HUES48 (cell line): Measurements from ENCODE around the gene NOC2L.
"Not testable (repeated sequence)": the region's sequence is repeated elsewhere in the genome, so short reads cannot be mapped to it uniquely, and the experiment has no call there.

ENCODE experiments used
- H3K27ac ChIP-seq: one replicate; pipeline ENCODE4 v1.7.0; 2013; ENCODE audit warnings: low read depth, low read length, inconsistent platforms
- H3K27me3 ChIP-seq: 2 replicates; pipeline ENCODE4 v1.6.1; 2013; ENCODE audit warnings: mild to moderate bottlenecking, low read length; ENCODE audit not compliant: control insufficient read depth, insufficient read depth
- H3K36me3 ChIP-seq: 2 replicates; pipeline ENCODE4 v1.6.1; 2013; ENCODE audit warnings: low read length; ENCODE audit not compliant: control insufficient read depth, insufficient read depth
- H3K4me1 ChIP-seq: 2 replicates; pipeline ENCODE4 v1.6.1; 2013; ENCODE audit warnings: mild to moderate bottlenecking, low read length; ENCODE audit not compliant: control insufficient read depth, insufficient read depth
- H3K4me3 ChIP-seq: 2 replicates; pipeline ENCODE4 v1.5.1; 2013; ENCODE audit warnings: mild to moderate bottlenecking, low read depth, low read length
- H3K9ac ChIP-seq: 2 replicates; pipeline ENCODE4 v1.6.1; 2013; ENCODE audit warnings: mild to moderate bottlenecking, low read depth, low read length, moderate library complexity
- H3K9me3 ChIP-seq: 2 replicates; pipeline ENCODE4 v1.6.1; 2013; ENCODE audit warnings: low read length; ENCODE audit not compliant: control insufficient read depth, insufficient read depth

NOC2L gene

GRCh38 chr1:980137-980571 is 21.1 kb upstream of the NOC2L start:
- no peaks in the 10 kb centered on the region for H3K36me3 ChIP-seq
- H3K4me1 ChIP-seq, result no peaks in the 10 kb centered on the region
- H3K27me3 ChIP-seq, result peaks cover 45% of the 10 kb centered on the region
- H3K9me3 ChIP-seq, result no peaks in the 10 kb centered on the region
- H3K4me3 ChIP-seq, result no peak overlapping the region
- H3K9ac ChIP-seq, result no peak overlapping the region
- H3K27ac ChIP-seq, result no peak overlapping the region

- Histone ChIP-seq H3K27me3 (peaks cover 42% of the 10 kb centered on the region), H3K9me3 (no peaks in the 10 kb centered on the region), H3K27ac (no peak overlapping the region), H3K9ac (no peak overlapping the region), H3K4me3 (no peak overlapping the region), H3K36me3 (no peaks in the 10 kb centered on the region), H3K4me1 (no peaks in the 10 kb centered on the region)
Measured at GRCh38 chr1:979744-980072, 20.7 kb upstream of the NOC2L start.

DNA sequence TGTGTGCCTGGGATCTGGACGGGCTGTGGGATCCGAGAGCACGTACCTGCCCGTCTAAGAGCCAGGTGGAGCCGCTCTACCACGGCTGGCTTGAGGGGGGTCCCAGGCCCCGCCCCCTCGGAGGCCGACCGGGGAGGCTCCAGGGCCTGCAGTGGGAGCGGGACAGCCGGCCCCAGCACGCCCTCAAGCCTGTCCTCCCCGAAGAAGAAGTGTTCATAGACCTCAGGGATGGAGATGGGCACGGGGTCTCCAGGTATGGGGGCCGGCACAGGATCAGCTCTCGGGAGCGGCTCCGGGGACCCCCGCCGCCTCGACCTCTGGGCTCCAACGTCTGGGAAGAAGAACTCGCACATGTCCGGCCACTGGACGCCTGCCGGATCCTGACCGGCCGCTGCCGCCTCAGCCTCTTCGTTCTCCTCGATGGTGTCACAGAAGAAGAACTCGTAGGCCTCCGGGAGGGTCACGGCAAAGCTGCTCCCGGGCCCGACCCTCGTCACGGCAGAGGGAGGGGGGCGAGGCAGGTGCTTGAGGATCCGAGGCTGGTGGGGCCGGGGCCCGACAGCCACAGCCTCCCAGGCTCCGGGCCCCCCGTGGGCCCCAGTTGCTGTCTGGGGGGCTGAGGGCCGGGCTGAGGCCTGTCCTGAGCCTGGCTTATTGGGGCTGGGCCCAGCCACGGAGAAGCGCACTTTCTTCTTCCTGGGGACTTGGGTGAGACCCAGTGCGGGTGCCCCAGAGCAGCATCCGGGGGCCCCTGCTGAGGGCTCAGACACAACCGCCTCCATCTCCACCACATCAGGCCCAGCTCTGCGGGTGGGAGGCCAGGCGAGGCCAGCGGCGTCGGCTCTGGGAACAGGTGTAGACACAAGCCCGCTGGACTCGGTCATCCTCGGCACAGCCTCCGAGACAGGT is 20.0 kb upstream of the NOC2L start:
- Histone ChIP-seq H3K4me3 (no peak overlapping the region), H3K27ac (no peak overlapping the region), H3K36me3 (no peaks in the 10 kb centered on the region), H3K27me3 (peaks cover 39% of the 10 kb centered on the region), H3K4me1 (no peaks in the 10 kb centered on the region), H3K9ac (no peak overlapping the region), H3K9me3 (no peaks in the 10 kb centered on the region)

DNA sequence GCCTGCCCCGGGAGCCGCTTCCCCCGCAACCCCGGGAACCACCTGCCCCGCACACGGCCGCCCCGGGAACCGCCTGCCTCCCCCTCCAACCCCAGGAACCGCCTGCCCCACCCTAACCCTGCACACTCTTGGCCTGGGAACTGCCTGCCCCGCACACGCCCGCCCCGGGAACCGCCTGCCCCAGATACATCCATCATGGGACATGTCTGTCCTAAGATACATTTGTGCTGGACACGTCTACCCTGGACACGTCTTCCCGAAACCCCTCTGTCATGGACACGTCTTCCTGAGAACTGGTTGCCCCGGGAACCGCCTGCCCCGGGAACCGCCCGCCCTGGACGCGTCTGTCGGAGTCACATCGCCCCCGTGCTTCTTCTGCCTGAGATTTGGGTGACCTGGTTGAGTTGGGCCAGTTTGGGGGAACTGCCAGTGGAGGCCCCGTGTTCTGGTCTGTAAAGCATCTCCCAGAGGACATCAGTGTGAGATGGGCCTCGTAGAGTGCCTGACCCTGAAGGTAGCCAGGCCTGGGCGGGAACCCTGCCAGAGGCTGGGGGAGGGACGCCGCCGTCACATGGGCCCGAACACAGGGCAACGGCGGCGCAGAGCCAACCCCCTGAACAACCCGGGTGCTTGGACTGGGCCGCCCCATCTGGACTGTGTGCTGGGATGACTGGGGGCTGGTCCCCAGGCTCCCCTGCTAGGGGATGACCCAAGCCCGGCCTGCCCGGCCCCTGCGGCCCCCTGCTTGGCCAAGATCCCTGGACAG is 19.2 kb upstream of the NOC2L start:
- Histone ChIP-seq H3K9ac (no peak overlapping the region), H3K4me1 (no peaks in the 10 kb centered on the region), H3K9me3 (no peaks in the 10 kb centered on the region), H3K36me3 (no peaks in the 10 kb centered on the region), H3K27me3 (peaks cover 35% of the 10 kb centered on the region), H3K4me3 (no peak overlapping the region), H3K27ac (no peak overlapping the region)

DNA sequence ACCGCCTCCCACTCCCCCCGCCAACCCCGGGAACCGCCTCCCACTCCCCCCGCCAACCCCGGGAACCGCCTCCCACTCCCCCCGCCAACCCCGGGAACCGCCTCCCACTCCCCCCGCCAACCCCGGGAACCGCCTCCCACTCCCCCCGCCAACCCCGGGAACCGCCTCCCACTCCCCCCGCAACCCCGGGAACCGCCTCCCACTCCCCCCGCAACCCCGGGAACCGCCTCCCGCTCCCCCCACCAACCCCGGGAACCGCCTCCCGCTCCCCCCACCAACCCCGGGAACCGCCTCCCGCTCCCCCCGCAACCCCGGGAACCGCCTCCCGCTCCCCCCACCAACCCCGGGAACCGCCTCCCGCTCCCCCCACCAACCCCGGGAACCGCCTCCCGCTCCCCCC is 17.7 kb upstream of the NOC2L start:
- not testable (repeated sequence) for H3K4me3 ChIP-seq, H3K27ac ChIP-seq, H3K9ac ChIP-seq, H3K9me3 ChIP-seq, H3K36me3 ChIP-seq, H3K4me1 ChIP-seq
- peaks cover 25% of the 10 kb centered on the region for H3K27me3 ChIP-seq

GRCh38 chr1:975896-976683 is 17.0 kb upstream of the NOC2L start:
- Histone ChIP-seq H3K36me3 (no peaks in the 10 kb centered on the region), H3K9me3 (no peaks in the 10 kb centered on the region), H3K9ac (no peak overlapping the region), H3K4me3 (no peak overlapping the region), H3K27ac (no peak overlapping the region), H3K27me3 (peaks cover 20% of the 10 kb centered on the region), H3K4me1 (no peaks in the 10 kb centered on the region)

GRCh38 chr1:975365-975764 is 16.3 kb upstream of the NOC2L start:
- no peak overlapping the region for H3K27ac ChIP-seq
- no peak overlapping the region for H3K4me3 ChIP-seq
- no peak overlapping the region for H3K9ac ChIP-seq

DNA sequence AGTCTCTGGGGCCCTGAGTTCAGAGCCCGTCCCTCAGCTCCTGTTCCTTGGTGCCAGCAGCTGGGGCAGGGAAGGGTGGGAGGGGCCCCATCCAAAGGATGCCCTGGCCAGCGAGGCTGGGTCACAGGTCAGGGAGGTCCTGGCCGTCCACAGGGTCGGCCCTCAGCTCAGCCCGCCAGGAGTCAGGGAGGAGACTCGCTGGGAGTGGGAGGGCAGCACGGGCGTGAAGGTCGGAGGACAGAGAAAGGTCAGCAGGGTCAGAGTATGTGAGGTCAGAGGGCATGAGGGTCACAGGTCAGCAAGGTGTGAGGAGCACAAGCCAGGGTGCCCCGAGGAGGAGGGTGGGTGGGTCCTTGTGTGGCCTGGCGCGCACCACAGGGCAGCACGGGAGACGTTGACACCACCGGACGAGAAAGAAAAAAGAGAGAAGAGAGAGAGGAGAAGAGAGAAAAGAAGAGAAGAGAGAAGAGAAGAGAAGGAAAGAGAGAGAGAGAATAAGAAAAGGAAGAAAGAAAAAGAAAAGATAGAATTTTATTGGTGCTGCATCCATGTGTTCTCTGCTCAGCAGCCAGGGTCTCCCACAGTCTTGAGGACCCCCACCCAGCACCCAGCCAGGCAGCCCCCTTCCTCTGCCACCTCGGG is 15.8 kb upstream of the NOC2L start:
- Histone ChIP-seq H3K27me3 (peaks cover 25% of the 10 kb centered on the region), H3K4me3 (no peak overlapping the region), H3K27ac (no peak overlapping the region), H3K36me3 (no peaks in the 10 kb centered on the region), H3K9me3 (no peaks in the 10 kb centered on the region), H3K4me1 (no peaks in the 10 kb centered on the region), H3K9ac (no peak overlapping the region)

More at GRCh38 chr1:975365-975764, 16.3 kb upstream of the NOC2L start:
- Histone ChIP-seq H3K36me3 (no peaks in the 10 kb centered on the region), H3K27me3 (peaks cover 22% of the 10 kb centered on the region), H3K4me1 (no peaks in the 10 kb centered on the region), H3K9me3 (no peaks in the 10 kb centered on the region)

DNA sequence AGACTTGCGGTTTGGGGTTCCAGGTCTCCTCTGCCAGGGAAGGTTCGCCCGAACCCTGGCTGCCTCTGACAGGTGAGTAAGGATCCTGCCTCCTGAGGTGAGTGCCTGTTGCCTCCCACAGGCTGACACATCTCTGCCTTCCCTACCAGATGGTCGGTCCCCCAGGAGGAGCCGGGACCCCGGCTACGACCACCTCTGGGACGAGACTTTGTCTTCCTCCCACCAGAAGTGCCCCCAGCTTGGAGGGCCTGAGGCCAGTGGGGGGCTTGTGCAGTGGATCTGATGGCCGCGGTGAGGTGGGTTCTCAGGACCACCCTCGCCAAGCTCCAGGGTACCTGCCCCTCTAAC is 15.2 kb upstream of the NOC2L start:
- Histone ChIP-seq H3K9ac (no peak overlapping the region), H3K4me1 (no peaks in the 10 kb centered on the region), H3K36me3 (no peaks in the 10 kb centered on the region), H3K4me3 (no peak overlapping the region), H3K27me3 (peaks cover 26% of the 10 kb centered on the region), H3K9me3 (no peaks in the 10 kb centered on the region), H3K27ac (no peak overlapping the region)

DNA sequence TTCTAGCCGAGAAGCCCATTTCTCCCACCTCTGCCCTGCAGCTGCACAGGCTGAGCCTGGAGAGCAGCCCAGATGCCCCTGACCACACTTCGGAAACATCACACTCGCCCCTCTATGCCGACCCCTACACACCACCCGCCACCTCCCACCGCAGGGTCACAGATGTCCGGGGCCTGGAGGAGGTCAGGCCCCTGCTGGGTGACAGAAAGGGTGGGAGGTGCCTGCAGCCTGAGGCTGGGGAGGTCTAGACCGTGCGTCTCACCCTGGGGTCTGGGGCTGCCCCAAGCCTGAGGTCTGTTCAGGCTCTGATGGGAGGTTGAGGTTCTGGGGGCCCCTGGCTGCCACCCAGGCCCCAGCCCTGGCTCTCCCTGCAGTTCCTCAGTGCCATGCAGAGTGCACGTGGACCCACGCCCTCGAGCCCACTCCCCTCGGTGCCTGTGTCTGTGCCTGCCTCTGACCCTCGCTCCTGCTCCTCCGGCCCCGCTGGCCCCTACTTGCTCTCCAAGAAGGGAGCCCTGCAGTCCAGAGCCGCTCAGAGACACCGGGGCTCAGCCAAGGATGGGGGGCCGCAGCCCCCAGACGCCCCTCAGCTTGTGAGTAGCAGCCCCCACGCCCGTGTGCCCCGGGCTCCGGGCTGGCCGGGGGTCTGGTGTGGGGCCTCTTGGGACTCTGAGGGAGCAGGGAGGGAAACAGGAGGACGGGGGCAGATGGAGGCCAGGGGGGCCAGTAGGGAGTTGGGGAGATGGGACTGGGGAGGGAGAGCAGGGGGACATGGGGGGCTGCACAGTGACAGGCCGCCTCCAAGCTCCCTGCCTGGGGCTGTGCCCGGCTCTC is 14.6 kb upstream of the NOC2L start:
- Histone ChIP-seq H3K4me1 (no peaks in the 10 kb centered on the region), H3K36me3 (no peaks in the 10 kb centered on the region), H3K4me3 (no peak overlapping the region), H3K27me3 (peaks cover 32% of the 10 kb centered on the region), H3K9me3 (no peaks in the 10 kb centered on the region), H3K27ac (no peak overlapping the region), H3K9ac (no peak overlapping the region)
